HG02610 (cell line): ENCODE measurements around the gene AKR7A3.
"Not testable (repeated sequence)": the region's sequence is repeated elsewhere in the genome, so short reads cannot be mapped to it uniquely, and the experiment has no call there.

Experiments used
- ATAC-seq: cut with Tn5 transposase; IDR thresholded peaks from one replicate; pipeline ENCODE4 v1.9.1; 2021; ENCODE audit warnings: mild to moderate bottlenecking, moderate library complexity; ENCODE audit not compliant: unreplicated experiment

AKR7A3 gene

DNA sequence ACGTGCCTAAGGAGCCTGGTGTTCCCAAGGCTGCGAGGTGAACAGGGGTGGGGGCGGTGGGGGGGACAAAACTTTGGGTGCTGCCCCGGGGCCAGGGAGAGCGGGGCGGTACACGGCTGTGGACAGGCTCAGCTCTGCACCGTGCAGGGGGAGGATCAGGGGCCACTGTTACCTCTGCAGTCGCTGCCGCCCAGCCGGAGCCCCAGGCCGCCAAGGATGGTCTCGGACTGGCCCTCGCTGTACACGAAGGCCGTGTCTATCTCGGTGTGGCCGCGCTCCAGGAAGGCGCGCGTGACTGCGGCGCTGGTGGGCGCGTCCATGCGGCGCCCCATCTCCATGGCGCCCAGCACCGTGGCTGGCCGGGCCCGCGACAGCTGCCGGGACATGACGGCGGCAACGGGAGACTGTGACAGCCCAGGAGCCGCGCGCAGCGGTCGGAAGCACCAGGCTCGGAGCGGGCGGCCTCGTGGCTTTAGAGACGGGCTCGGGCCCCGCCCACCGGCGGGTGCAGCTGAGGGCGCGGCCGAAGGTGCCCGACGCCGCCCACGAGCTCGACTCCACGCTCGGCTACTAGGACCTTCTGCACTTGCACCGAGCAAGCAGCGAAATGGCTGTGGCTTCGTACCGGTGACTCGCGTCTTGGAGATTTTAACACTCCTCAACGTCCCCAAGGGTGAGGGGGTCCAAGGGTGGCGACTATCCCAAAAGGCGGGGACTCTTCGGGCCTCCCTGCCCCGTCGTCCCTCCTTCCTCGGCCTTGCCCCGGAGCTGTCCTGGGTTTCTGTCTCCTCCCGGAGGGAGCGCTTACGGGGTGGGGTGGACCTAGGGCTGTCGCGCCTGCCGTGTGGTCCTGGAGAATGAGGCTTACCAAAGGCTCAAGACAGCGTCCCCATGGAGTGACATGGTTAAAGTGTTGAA is at the start of gene AKR7A3:
Gene AKR7A3 (minus strand): TSS at position 447 of the 918 bp plus-strand sequence. CDS start 61 bp downstream, at position 386.
- ATAC-seq = not testable (repeated sequence)

DNA sequence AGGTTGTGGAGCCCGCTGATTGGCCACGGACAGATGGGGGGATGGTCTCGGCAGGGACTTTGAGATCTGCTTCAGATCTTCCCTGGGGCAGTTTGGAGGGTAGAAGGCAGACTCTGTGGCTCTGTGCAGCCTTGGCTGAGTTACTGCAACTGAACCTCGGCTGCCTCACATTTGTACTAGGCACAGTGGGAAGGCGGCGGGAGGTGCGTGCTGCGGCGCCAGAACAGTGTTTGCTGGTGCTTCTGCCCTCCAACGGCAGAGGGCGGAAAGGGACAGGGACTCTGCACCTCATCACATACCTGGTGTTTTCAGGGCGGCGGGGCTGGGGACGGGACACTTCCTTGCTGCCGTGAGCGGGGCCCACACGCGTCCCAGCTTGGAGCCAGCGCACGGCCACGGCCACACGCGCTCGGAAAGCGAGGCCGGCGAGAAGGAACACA is 49.8 kb upstream of the AKR7A3 start:
- no peak for ATAC-seq

DNA sequence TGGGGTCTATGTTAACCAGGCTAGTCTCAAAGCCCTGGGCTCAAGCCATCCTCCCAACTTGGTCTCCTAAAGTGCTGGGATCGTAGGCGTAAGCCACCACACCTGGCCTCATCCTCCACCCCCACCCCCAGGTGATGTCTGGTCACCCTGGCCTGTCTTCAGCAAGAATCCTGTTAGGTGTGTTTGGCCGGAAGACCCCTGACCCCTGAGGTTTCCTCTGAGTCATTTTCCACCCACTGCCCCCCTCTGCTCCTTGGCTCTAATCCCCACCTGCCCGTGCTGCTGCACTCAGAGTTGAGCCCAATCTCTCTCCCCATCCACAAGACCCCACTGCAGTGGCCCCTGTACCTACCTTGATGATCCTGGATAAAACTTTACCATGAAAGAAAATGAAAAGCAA is 48.7 kb upstream of the AKR7A3 start:
- ATAC-seq = no peak

GRCh38 chr1:19336543-19336942 is 48.0 kb upstream of the AKR7A3 start:
- no peak for ATAC-seq

- ATAC-seq = no peak
Measured at GRCh38 chr1:19333587-19334354, 45.2 kb upstream of the AKR7A3 start.

- ATAC-seq = no peak
Measured at GRCh38 chr1:19332832-19333231, 44.3 kb upstream of the AKR7A3 start.

GRCh38 chr1:19331262-19331878 is 42.8 kb upstream of the AKR7A3 start:
- ATAC-seq = no peak

DNA sequence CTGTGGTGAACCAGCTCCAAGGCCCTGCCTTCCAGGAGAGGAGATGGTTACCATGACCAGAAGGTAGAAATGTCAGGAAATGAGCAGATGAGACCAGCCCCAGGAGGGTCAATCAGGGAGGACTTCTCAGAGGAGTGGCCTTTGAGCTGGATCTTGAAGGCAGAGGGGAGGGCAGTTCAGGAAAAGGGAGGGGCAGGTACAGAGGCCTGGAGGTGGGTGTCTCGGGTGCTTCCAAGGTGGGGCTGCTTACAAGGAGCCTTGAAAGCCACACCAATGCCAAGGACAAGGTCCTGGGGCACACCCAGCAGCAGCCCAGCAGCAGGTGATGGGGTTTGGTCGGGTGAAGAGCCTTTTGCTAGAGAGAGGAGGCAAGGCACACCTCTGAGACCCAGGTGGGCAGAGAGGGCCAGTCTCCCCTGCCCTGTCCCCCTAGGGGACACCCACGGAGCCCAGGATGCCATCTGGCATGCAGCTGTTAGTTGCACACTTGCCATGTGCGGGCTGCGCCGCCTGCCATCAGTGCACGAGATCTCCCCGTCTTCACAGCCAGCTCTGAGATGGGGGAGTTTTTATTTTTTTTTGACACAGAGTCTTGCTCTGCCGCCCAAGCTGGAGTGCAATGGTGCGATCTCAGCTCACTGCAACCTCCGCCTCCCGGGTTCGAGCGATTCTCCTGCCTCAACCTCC is 42.0 kb upstream of the AKR7A3 start:
- ATAC-seq = no peak

- no peak for ATAC-seq
Measured at GRCh38 chr1:19329611-19330010, 41.0 kb upstream of the AKR7A3 start.

GRCh38 chr1:19329188-19329587 is 40.6 kb upstream of the AKR7A3 start:
- ATAC-seq = no peak

DNA sequence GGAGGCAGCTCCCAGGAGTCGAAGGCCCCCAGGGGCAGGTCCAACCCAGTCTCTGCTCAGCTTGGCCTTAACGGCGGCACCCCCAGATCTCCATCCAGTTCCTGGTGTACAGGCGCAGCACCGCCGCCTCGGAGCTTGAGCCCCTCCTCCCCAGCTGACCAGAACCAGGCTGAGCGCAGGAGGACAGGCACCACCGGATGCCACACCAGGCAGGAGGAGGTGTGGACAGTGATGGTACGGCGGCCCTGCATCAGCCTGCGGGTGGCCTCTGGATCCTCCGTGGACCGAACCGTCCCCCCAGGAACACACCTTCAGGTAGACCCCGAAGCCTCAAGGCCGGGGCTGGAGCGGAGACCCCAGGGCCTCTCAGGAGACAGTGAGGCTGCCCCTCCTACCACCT is 39.9 kb upstream of the AKR7A3 start:
- ATAC-seq = no peak

DNA sequence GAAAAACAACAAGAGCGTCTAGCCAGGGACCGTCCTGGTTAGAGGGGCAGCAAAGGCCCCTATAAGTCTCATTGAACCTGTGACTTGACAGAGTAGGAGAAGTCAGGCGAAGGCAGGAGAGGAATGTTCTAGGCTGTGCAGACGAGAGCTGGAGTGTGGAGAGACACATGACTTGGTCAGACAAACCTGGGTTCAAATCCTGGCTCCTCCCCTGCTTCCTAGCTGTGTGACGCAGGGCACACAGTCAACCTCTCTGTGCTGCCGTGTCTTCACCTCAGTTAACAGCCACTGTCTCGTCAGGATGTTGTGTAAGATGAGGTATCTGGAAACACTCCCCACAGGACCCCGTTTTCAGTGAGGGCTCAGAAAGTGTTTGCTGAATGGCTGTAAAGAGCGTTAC is 39.2 kb upstream of the AKR7A3 start:
- ATAC-seq = no peak

DNA sequence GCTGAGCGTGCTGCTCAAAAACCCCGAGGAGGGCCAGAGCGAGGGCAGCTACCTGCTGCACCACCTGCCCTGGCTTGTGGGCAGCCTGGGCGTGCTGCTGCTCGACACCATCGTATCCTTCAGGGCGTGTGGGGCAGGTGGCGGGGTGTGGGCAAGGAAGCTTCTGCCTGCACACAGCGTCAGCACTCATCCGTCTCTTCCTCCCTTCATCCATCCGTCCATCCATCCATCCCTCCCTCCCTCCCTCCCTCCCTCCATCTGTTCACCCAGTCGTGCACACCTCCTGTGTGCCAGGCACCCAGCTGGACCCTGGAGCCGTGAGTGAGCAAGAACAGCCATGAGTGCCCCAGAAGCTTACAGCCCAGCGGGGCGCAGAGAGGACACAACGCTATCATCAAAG is 38.7 kb upstream of the AKR7A3 start:
- ATAC-seq = no peak

GRCh38 chr1:19326748-19327065 is 38.1 kb upstream of the AKR7A3 start:
- ATAC-seq = no peak

GRCh38 chr1:19325958-19326747 is 37.6 kb upstream of the AKR7A3 start:
- no peak for ATAC-seq

GRCh38 chr1:19325368-19325957 is 36.9 kb upstream of the AKR7A3 start:
- ATAC-seq = no peak

- no peak for ATAC-seq
Measured at GRCh38 chr1:19324665-19324990, 36.1 kb upstream of the AKR7A3 start.

DNA sequence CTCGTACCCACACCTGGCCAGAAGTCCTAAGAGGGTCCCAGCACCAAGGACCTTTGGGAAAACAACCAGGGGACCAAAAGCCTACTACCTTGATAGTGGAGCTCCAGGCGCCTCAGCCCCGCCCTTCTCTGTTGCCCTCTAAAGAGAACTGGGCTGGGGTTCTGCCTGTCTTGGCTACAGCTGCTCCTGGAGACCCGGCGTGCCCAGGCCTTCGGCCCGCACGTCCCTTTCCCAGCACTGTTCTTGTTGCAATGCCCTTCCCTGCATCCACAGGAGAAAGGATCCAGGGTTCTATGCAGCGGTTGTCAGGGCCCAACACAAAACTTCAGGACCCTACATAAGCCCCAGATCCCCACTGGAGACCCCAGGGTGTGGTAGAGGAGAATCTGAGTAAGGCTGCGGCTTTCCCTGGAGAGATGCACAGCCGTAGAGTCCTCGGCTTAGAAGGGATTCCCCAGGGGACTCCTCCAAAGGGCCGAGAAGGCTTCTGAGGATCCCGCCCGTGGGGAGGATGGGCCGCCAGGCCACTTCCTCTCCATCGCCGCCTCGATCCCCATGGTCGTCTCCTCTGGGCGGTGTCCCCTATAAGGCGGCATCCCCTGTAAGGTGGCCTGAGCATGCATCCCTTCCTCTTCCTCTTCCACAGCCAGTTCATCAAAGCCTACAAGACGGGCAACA is 35.6 kb upstream of the AKR7A3 start:
- ATAC-seq = no peak

GRCh38 chr1:19322481-19322880 is 33.9 kb upstream of the AKR7A3 start:
- no peak for ATAC-seq
